Prostate gland (tissue), 2 donors: ENCODE measurements around the gene DYSF. TPM values are rescaled to one million over a fixed set of nuclear protein-coding genes. Genes with fewer than 3 reads are reported as not detected.

ENCODE experiments used
- DNase-seq: peaks from one replicate; pipeline ENCODE4 v3.0.0-alpha.2; 2019; ENCODE audit warnings: low spot score
- H3K27ac ChIP-seq, 2 donors: fragments of 200-600 bp; sonication (generic); 2 replicates each; pipeline ENCODE4 v1.5.1; 2017 to 2019
- H3K27me3 ChIP-seq: fragments of 200-600 bp; sonication (generic); replicated peaks from 2 replicates; pipeline ENCODE4 v1.5.1; 2019; ENCODE audit not compliant: insufficient read depth
- H3K36me3 ChIP-seq, 2 donors: fragments of 200-600 bp; sonication (generic); 1 replicate in 1 of 2; 2 replicates in 1 of 2; pipeline versions ENCODE4 v1.5.1 to v1.8.1; 2017 to 2019
- H3K4me1 ChIP-seq: fragments of 200-600 bp; sonication (generic); replicated peaks from 2 replicates; pipeline ENCODE4 v1.5.1; 2019
- H3K4me3 ChIP-seq, 2 donors: fragments of 200-600 bp; sonication (generic); 2 replicates each; pipeline ENCODE4 v1.5.1; 2017 to 2019
- H3K9me3 ChIP-seq: fragments of 200-600 bp; sonication (generic); 2 replicates; pipeline ENCODE4 v1.5.1; 2017
- POLR2A ChIP-seq: fragments of 450-650 bp; IDR thresholded peaks from one replicate; pipeline ENCODE4 v1.6.1; 2016; ENCODE audit warnings: antibody characterized with exemption, mild to moderate bottlenecking
- POLR2AphosphoS5 ChIP-seq: sonication (generic); formaldehyde crosslinking; IDR thresholded peaks from one replicate; pipeline ENCODE4 v1.6.1; 2017; ENCODE audit warnings: antibody characterized with exemption
- WGBS: methylation state at CpG from one replicate; pipeline ENCODE4 v1.1.5; 2018; 5-methylcytosine and 5-hydroxymethylcytosine counted together
- intact Hi-C: fragments of 100-400 bp; cut with DNase I; formaldehyde crosslinking; loops from one replicate; pipeline ENCODE4 v1.14.2; 2022
- total RNA-seq, 2 donors: library from RNA; depleted of rRNA; stranded (reverse); fragments of >200 nt; gene quantifications; one replicate each; pipeline ENCODE4 v1.1.0, GENCODE V29; 2016
- TF ChIP-seq, protein P1 (sequence below), 4 experiments: fragments of 200-600 bp in 2 of 4; fragments of 450-650 bp in 2 of 4; sonication (generic) in 2 of 4; IDR thresholded peaks; 1 replicate in 3 of 4; 2 replicates in 1 of 4; pipeline ENCODE4 v1.5.1; 2016 to 2019; ENCODE audit warnings: antibody characterized with exemption in 4 of 4, mild to moderate bottlenecking in 2 of 4, moderate library complexity in 2 of 4

Gene DYSF
- total RNA-seq, 2 donors from 2014 or later: 5.9 to 9.4 TPM

DNA sequence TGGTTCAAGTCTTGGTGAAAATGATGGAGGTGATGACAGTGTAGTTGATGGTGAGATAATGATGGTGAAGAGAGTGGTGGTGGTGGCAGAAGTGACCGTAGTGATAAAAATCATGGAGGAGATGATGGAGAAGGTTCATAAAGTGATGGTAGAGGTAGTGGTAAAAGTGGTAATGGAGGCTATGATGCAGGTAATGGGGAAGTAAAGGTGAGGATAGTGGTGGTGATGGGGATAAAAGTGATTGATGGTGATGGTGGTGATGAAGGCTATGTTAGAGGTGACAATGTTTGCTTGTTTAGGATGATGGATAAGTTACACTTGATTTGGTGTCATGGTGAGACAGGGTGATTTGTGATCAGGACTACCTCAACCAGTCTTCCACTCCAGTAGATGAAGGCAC is 268.9 kb downstream of the DYSF start:
- intact Hi-C loops: no loop called here
- Histone ChIP-seq H3K27me3 (no peaks in the 10 kb centered on the region), H3K4me1 (no peaks in the 10 kb centered on the region), H3K27ac (no peak overlapping the region), H3K9me3 (no peaks in the 10 kb centered on the region), H3K36me3 (no peaks in the 10 kb centered on the region), H3K4me3 (no peak overlapping the region)
- WGBS: 90% methylated on average over 1 of the region's 1 CpG
- TF ChIP-seq POLR2A (no peak), POLR2AphosphoS5 (no peak)
- TF ChIP-seq, protein P1, sequence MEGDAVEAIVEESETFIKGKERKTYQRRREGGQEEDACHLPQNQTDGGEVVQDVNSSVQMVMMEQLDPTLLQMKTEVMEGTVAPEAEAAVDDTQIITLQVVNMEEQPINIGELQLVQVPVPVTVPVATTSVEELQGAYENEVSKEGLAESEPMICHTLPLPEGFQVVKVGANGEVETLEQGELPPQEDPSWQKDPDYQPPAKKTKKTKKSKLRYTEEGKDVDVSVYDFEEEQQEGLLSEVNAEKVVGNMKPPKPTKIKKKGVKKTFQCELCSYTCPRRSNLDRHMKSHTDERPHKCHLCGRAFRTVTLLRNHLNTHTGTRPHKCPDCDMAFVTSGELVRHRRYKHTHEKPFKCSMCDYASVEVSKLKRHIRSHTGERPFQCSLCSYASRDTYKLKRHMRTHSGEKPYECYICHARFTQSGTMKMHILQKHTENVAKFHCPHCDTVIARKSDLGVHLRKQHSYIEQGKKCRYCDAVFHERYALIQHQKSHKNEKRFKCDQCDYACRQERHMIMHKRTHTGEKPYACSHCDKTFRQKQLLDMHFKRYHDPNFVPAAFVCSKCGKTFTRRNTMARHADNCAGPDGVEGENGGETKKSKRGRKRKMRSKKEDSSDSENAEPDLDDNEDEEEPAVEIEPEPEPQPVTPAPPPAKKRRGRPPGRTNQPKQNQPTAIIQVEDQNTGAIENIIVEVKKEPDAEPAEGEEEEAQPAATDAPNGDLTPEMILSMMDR (IDR thresholded peaks at IDR 0.05): no peak
- no peak for DNase-seq

DNA sequence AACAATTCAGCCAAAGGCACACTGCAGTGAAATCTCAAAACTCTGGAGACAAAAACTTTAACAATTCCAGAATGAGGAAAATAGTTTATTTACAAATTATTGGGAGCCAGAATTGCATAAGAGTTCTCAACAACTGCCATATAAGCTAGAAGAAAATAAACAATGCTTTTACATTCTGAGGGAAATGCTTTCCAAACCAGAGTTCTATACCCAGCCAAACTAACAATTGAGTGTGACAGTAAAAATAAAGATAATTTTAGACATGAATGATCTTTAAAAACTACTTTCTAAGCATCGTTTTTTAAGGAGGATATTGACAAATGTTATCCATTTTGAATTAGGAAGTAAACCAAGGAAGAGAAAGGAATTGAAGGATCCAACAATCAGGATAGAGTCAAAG is 271.4 kb downstream of the DYSF start:
- intact Hi-C loops: no loop called here
- H3K4me3 ChIP-seq: no peak overlapping the region

DNA sequence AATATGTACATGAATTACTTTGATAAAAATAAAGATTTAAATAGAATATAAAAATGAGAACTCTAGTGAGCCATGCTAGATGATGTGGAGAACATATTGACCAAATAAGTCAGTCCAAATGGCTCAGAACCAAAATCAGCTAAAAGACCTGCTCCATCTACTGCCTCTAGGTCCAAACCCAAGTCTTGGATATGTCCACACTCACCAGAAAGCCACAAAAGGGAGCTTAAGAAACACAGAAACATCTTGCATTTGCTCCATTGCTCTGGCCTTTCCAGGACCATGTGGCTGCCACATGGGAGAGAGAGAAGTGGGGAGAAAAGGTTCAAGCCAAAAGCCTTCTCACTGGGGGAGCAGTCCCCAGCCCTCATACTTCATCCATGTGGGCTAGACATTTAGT is 272.5 kb downstream of the DYSF start:
- intact Hi-C loops: no loop called here
- DNase-seq: no peak
- H3K4me1 ChIP-seq: no peaks in the 10 kb centered on the region
- no peaks in the 10 kb centered on the region for H3K27me3 ChIP-seq
- TF ChIP-seq, protein P1 (IDR thresholded peaks at IDR 0.05): no peak
- TF ChIP-seq POLR2AphosphoS5 (no peak), POLR2A (no peak)
- no peak overlapping the region for H3K27ac ChIP-seq
- no peaks in the 10 kb centered on the region for H3K9me3 ChIP-seq
- no peak overlapping the region for H3K4me3 ChIP-seq
- H3K36me3 ChIP-seq: no peaks in the 10 kb centered on the region

More for the DNA sequence above, 271.4 kb downstream of the DYSF start:
- H3K4me1 ChIP-seq: no peaks in the 10 kb centered on the region
- H3K9me3 ChIP-seq: no peaks in the 10 kb centered on the region
- 71% methylated on average over 1 of the region's 1 CpG for WGBS
- TF ChIP-seq, protein P1 (IDR thresholded peaks at IDR 0.05): no peak
- no peak for TF ChIP-seq POLR2A
- no peak for DNase-seq
- H3K27me3 ChIP-seq: no peaks in the 10 kb centered on the region
- no peak overlapping the region for H3K27ac ChIP-seq
- H3K36me3 ChIP-seq: no peaks in the 10 kb centered on the region

DNA sequence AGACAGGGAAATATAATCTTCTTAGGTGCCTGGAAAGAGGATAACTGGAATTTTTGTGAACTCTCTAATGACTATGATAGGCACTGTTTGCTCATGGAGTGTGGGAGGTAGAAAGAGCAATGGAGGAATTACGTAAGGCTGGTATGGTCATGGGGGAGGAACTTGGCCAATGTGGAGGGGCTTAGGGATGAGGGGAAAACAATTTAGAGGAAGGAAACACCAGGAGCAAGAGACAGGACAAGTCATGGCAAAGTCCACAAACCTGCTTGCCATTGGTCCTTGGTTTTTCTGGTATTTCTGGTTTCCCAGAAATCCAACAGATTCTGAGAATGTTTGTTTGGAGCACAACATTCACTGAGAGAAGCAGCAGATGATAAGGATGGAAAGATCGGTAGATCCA is 274.2 kb downstream of the DYSF start:
- Histone ChIP-seq H3K27ac (peak overlapping the region; percentile 14 to 24), H3K27me3 (no peaks in the 10 kb centered on the region), H3K4me3 (no peak overlapping the region), H3K4me1 (no peaks in the 10 kb centered on the region), H3K36me3 (no peaks in the 10 kb centered on the region), H3K9me3 (no peaks in the 10 kb centered on the region)
- peak; percentile 59 for DNase-seq
- 56% methylated on average over 2 of the region's 2 CpGs for WGBS
- TF ChIP-seq POLR2AphosphoS5: peak; percentile 76
- TF ChIP-seq, protein P1 (IDR thresholded peaks at IDR 0.05): no peak
- TF ChIP-seq POLR2A: no peak
- intact Hi-C loops: no loop called here

DNA sequence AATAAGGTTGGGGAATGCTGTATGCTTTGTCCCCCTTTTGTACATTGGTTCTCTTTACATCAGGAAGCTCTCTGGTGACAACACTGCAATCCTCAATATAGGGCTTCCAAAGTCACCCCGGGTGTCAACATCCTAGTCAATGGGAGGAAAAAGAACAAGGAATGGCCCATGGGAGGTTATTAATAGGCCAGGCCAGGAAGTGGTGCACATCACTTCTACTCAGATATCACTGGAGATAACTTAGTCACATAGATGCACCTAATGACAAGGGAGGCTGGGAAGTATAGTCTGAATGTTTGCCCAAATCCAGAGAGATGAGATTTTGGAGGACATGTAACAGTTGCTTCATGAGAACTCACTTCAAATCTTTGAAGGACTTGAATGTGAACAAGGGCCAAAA is 274.7 kb downstream of the DYSF start:
- Histone ChIP-seq H3K27me3 (no peaks in the 10 kb centered on the region), H3K4me3 (no peak overlapping the region), H3K36me3 (no peaks in the 10 kb centered on the region), H3K4me1 (no peaks in the 10 kb centered on the region), H3K9me3 (no peaks in the 10 kb centered on the region), H3K27ac (peak overlapping the region; percentile 22 to 31)
- WGBS: 89% methylated on average over 1 of the region's 1 CpG
- intact Hi-C loops: no loop called here
- TF ChIP-seq, protein P1 (IDR thresholded peaks at IDR 0.05): no peak
- TF ChIP-seq POLR2AphosphoS5 (no peak), POLR2A (no peak)
- no peak for DNase-seq
